GM23338 (cell line): Measurements from ENCODE around the gene CABCOCO1. TPM values are rescaled to one million over a fixed set of nuclear protein-coding genes. Genes with fewer than 3 reads are reported as not detected.

Experiments
- ATAC-seq: fragments of 200-7000 bp; cut with Tn5 transposase; 3 replicates; pipeline ENCODE4 v1.9.1; 2020
- DNase-seq: peaks from one replicate; pipeline ENCODE4 v3.0.0-alpha.2; 2015; ENCODE audit warnings: low spot score
- H2AFZ ChIP-seq: fragments of 200-600 bp; sonication (generic); 2 replicates; pipeline ENCODE4 v1.8.0; 2016; ENCODE audit warnings: antibody characterized with exemption, mild to moderate bottlenecking, moderate library complexity
- H3F3A ChIP-seq: fragments of 200-600 bp; sonication (generic); replicated peaks from 2 replicates; pipeline ENCODE4 v1.8.0; 2017; ENCODE audit warnings: antibody characterized with exemption, mixed run types, low read depth
- H3K27ac ChIP-seq: fragments of 200-600 bp; sonication (generic); 2 replicates; pipeline ENCODE4 v1.6.1; 2016; ENCODE audit warnings: low read depth
- H3K27me3 ChIP-seq: fragments of 200-600 bp; sonication (generic); 2 replicates; pipeline ENCODE4 v1.8.0; 2016; ENCODE audit warnings: mild to moderate bottlenecking, mixed run types, moderate library complexity; ENCODE audit not compliant: insufficient read depth
- H3K36me3 ChIP-seq: fragments of 200-600 bp; sonication (generic); 2 replicates; pipeline ENCODE4 v1.8.0; 2016; ENCODE audit warnings: mild to moderate bottlenecking; ENCODE audit not compliant: insufficient read depth
- H3K4me1 ChIP-seq: fragments of 200-600 bp; sonication (generic); 2 replicates; pipeline ENCODE4 v1.8.0; 2016; ENCODE audit warnings: mild to moderate bottlenecking, moderate library complexity; ENCODE audit not compliant: insufficient read depth
- H3K4me2 ChIP-seq: fragments of 200-600 bp; sonication (generic); 2 replicates; pipeline ENCODE4 v1.7.1; 2017; ENCODE audit warnings: mixed run types
- H3K4me3 ChIP-seq: fragments of 200-600 bp; sonication (generic); 2 replicates; pipeline ENCODE4 v1.6.1; 2016; ENCODE audit warnings: mixed run types
- H3K79me2 ChIP-seq: fragments of 200-600 bp; sonication (generic); replicated peaks from 2 replicates; pipeline ENCODE4 v1.8.0; 2017; ENCODE audit warnings: mild to moderate bottlenecking; ENCODE audit not compliant: insufficient read depth
- H3K9me2 ChIP-seq: fragments of 200-600 bp; sonication (generic); 2 replicates; pipeline ENCODE4 v1.8.0; 2017; ENCODE audit not compliant: insufficient read depth
- H4K20me1 ChIP-seq: fragments of 200-600 bp; sonication (generic); replicated peaks from 2 replicates; pipeline ENCODE4 v1.8.0; 2017; ENCODE audit warnings: mild to moderate bottlenecking; ENCODE audit not compliant: insufficient read depth
- H3K27ac Mint-ChIP-seq: 2 replicates; pipeline ENCODE4 v1.8.0; 2020; ENCODE audit warnings: inconsistent platforms, mild to moderate bottlenecking, moderate library complexity, mixed read lengths
- H3K27me3 Mint-ChIP-seq: 3 replicates; pipeline ENCODE4 v1.8.0; 2022; ENCODE audit warnings: low read depth, mild to moderate bottlenecking, moderate library complexity, mixed read lengths, inconsistent platforms; ENCODE audit not compliant: insufficient read depth, poor library complexity
- H3K36me3 Mint-ChIP-seq: 3 replicates; pipeline ENCODE4 v1.8.0; 2021; ENCODE audit warnings: low read depth, mild to moderate bottlenecking, inconsistent platforms, moderate library complexity, mixed read lengths
- H3K4me1 Mint-ChIP-seq: 3 replicates; pipeline ENCODE4 v1.8.0; 2020; ENCODE audit warnings: mild to moderate bottlenecking, inconsistent platforms, mixed read lengths
- H3K4me3 Mint-ChIP-seq: 3 replicates; pipeline ENCODE4 v1.8.0; 2021; ENCODE audit warnings: moderate library complexity, mild to moderate bottlenecking, inconsistent platforms, mixed read lengths
- H3K9me3 Mint-ChIP-seq: 3 replicates; pipeline ENCODE4 v1.8.0; 2020; ENCODE audit warnings: moderate library complexity, mild to moderate bottlenecking, inconsistent platforms, mixed read lengths
- CREB1 ChIP-seq: fragments of 250-450 bp; sonication (Bioruptor Pico); IDR thresholded peaks from 2 replicates; pipeline ENCODE4 v1.5.0; 2020; ENCODE audit warnings: low read depth, mild to moderate bottlenecking, moderate library complexity
- CTCF ChIP-seq, 2 experiments: fragments of 200-600 bp in 1 of 2; sonication (generic) in 1 of 2; conservative IDR thresholded peaks; 2 replicates each; pipeline versions ENCODE4 v1.5.1 to v1.6.1; 2016 to 2017; ENCODE audit warnings: antibody characterized with exemption in 2 of 2, low read depth in 2 of 2, mild to moderate bottlenecking in 2 of 2, moderate library complexity in 1 of 2
- ETS1 ChIP-seq: IDR thresholded peaks from 2 replicates; pipeline ENCODE4 v1.6.1; 2016; ENCODE audit warnings: antibody characterized with exemption
- EZH2 ChIP-seq: fragments of 200-600 bp; sonication (generic); IDR thresholded peaks from one replicate; pipeline ENCODE4 v1.8.0; 2017; ENCODE audit warnings: antibody characterized with exemption, mild to moderate bottlenecking, low read depth; ENCODE audit not compliant: unreplicated experiment
- EZH2phosphoT487 ChIP-seq: fragments of 200-600 bp; sonication (generic); IDR thresholded peaks from one replicate; pipeline ENCODE4 v1.8.1; 2018; ENCODE audit warnings: antibody characterized with exemption; ENCODE audit not compliant: unreplicated experiment
- JUNB ChIP-seq: IDR thresholded peaks from one replicate; pipeline ENCODE4 v1.6.1; 2016; ENCODE audit warnings: antibody characterized with exemption; ENCODE audit not compliant: unreplicated experiment
- NANOG ChIP-seq: IDR thresholded peaks from 2 replicates; pipeline ENCODE4 v1.6.1; 2016; ENCODE audit warnings: antibody characterized with exemption, borderline replicate concordance
- POLR2AphosphoS5 ChIP-seq: IDR thresholded peaks from 2 replicates; pipeline ENCODE4 v1.6.1; 2016; ENCODE audit warnings: antibody characterized with exemption, low read depth
- REST ChIP-seq: IDR thresholded peaks from one replicate; pipeline ENCODE4 v1.6.1; 2018; ENCODE audit warnings: antibody characterized with exemption; ENCODE audit not compliant: unreplicated experiment
- STAT1 ChIP-seq: IDR thresholded peaks from one replicate; pipeline ENCODE4 v1.6.1; 2016; ENCODE audit warnings: antibody characterized with exemption; ENCODE audit not compliant: unreplicated experiment
- ZNF114 ChIP-seq: fragments of 250-450 bp; sonication (Bioruptor Pico); IDR thresholded peaks from 2 replicates; pipeline ENCODE4 v1.5.0; 2020; ENCODE audit warnings: mild to moderate bottlenecking, moderate library complexity
- ZNF331 ChIP-seq: fragments of 250-450 bp; sonication (Bioruptor Pico); IDR thresholded peaks from 2 replicates; pipeline ENCODE4 v1.5.0; 2020; ENCODE audit warnings: low read depth, mild to moderate bottlenecking, moderate library complexity
- ZNF462 ChIP-seq: fragments of 250-450 bp; sonication (Bioruptor Pico); IDR thresholded peaks from 2 replicates; pipeline ENCODE4 v1.5.0; 2020; ENCODE audit warnings: mild to moderate bottlenecking, moderate library complexity
- polyA plus RNA-seq: library from polyadenylated mRNA; unstranded; fragments of >200 nt; fragmentation: Nextera tagmentation; extraction: Ambion mirVana; gene quantifications from 2 replicates; pipeline ENCODE4 v1.2.1, GENCODE V29; 2016
- total RNA-seq: library from RNA; depleted of rRNA; stranded (reverse); fragments of >200 nt; shearing (Covaris generic); gene quantifications from 2 replicates; pipeline ENCODE4 v1.2.3, GENCODE V29; 2014

CABCOCO1 gene
- total and polyA plus RNA-seq, 2 experiments from 2014 or later: not detected

GRCh38 chr10:61669161-61669725, 6.5 kb downstream of the CABCOCO1 start:
- no peaks in the 10 kb centered on the region for H3K79me2 ChIP-seq
- Mint-ChIP-seq H3K36me3 (no peaks in the 10 kb centered on the region), H3K27ac (no peak overlapping the region), H3K27me3 (no peaks in the 10 kb centered on the region), H3K4me1 (no peaks in the 10 kb centered on the region), H3K4me3 (no peak overlapping the region), H3K9me3 (no peaks in the 10 kb centered on the region)
- no peaks in the 10 kb centered on the region for H4K20me1 ChIP-seq
- no peaks in the 10 kb centered on the region for H3K9me2 ChIP-seq
- no peaks in the 10 kb centered on the region for H3K4me1 ChIP-seq
- H3K27ac ChIP-seq: no peak overlapping the region
- no peaks in the 10 kb centered on the region for H3F3A ChIP-seq
- H2AFZ ChIP-seq: no peak overlapping the region
- no peaks in the 10 kb centered on the region for H3K27me3 ChIP-seq
- no peak for DNase-seq
- ATAC-seq: no peak
- TF ChIP-seq JUNB: no peak
- TF ChIP-seq ETS1: no peak
- TF ChIP-seq ZNF462 (CRISPR knock-in tag): no peak
- no peak for TF ChIP-seq EZH2phosphoT487
- no peak for TF ChIP-seq REST
- TF ChIP-seq POLR2AphosphoS5: no peak
- TF ChIP-seq STAT1: no peak
- TF ChIP-seq CTCF (conservative IDR thresholded peaks at IDR 0.05; ENCODE audit: low read depth in 2 of 2): no peak
- no peak for TF ChIP-seq ZNF331 (CRISPR knock-in tag)
- no peak for TF ChIP-seq ZNF114
- TF ChIP-seq EZH2: no peak
- TF ChIP-seq NANOG: no peak
- no peak for TF ChIP-seq CREB1 (CRISPR knock-in tag)
- H3K4me2 ChIP-seq: no peak overlapping the region
- no peaks in the 10 kb centered on the region for H3K36me3 ChIP-seq
- no peak overlapping the region for H3K4me3 ChIP-seq
